ENCODE results near the gene IQGAP3.

GRCh38 chr1:156500793-156501506, 71.4 kb downstream of the IQGAP3 start:
- TF ChIP-seq CTCF (IDR thresholded peaks at IDR 0.05) (peak in 3 of 4 experiments; percentile 27 to 36 (median 34)), POLR2AphosphoS5 (IDR thresholded peaks at IDR 0.05) (peak; percentile 98 to 99 (median 99)), POLR2A (IDR thresholded peaks at IDR 0.05) (peak; percentile 89 to 91), EP300 (IDR thresholded peaks at IDR 0.05) (peak in 3 of 4 donors; percentile 3 to 75 (median 57))

All from sigmoid colon (tissue), 4 donors.